ENCODE results near the gene ZNF670. TPM values are rescaled to one million over a fixed set of nuclear protein-coding genes. Genes with fewer than 3 reads are reported as not detected.
A peak's percentile ranks its signal among the peaks of the same experiment; 100 is the strongest.

The ZNF670 gene
- total RNA-seq, 6 donors from 2014 or later: 0.67 to 4.7 (median 2.3) TPM

DNA sequence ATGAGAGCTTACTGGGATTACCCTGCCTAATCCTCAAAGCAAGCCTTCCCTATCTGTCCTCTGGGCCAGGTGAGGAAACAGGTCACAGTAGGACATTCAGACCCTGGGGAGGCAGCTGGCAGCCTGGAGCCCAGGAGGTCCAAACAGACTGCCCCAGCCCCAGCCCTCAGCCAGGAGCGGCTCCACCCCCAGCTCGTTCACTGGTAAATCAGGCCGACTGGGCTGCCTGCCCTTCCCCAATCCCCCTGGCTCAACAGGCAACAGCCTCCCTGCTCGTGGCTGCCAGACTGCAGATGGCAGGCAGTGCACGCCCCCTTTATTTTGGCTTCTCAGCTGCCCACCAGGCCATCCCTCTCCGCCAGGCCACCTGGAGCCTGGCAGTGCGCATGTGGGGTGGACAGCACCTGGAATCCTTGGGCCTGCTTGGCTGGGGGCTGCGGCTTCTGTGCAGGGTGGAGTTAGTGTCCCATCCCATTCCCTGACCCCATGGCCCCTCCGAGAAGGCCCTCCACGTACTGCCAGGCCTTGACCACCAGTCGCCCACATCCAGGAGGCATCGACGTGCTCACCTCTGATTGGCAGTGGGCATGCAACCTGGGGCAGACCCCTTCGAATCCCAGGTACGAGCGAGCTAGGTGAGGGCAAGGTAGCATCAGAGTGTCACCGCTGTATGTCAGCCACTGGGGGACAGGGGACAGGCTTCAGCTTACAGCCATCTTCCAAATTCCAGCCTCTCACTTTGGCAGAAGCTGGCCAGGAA is 11.2 kb upstream of the ZNF670 start:
- TF ChIP-seq POLR2AphosphoS5 (IDR thresholded peaks at IDR 0.05) (no peak), POLR2A (IDR thresholded peaks at IDR 0.05) (no peak), EP300 (IDR thresholded peaks at IDR 0.05) (no peak)
- TF ChIP-seq, protein P1, sequence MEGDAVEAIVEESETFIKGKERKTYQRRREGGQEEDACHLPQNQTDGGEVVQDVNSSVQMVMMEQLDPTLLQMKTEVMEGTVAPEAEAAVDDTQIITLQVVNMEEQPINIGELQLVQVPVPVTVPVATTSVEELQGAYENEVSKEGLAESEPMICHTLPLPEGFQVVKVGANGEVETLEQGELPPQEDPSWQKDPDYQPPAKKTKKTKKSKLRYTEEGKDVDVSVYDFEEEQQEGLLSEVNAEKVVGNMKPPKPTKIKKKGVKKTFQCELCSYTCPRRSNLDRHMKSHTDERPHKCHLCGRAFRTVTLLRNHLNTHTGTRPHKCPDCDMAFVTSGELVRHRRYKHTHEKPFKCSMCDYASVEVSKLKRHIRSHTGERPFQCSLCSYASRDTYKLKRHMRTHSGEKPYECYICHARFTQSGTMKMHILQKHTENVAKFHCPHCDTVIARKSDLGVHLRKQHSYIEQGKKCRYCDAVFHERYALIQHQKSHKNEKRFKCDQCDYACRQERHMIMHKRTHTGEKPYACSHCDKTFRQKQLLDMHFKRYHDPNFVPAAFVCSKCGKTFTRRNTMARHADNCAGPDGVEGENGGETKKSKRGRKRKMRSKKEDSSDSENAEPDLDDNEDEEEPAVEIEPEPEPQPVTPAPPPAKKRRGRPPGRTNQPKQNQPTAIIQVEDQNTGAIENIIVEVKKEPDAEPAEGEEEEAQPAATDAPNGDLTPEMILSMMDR (IDR thresholded peaks at IDR 0.05): no peak
- WGBS, 2 donors: 48 to 78% methylated on average over 4 to 17 of the region's 17 CpGs

DNA sequence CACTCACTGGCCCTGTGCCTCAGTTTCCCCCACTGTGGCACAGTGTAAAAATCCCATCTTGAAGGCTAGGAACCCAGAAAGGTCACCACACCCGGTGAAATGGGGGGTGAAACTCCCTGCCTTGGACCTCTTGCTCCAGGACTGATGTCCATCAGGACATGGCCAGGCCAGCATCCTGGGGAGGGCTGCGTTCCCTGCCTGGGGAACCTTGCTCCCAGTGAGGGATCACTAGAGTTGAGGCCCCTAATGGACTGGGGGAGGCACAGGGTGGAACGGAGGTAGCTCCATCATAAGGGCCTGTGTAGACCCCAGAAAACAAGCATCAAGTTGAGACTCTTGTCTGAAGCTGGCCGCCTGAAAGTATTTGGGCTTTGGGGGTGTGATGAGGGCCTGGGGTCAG is 10.4 kb upstream of the ZNF670 start:
- DNase-seq (peak in 1 of 2 donors; percentile 17), ATAC-seq (ENCODE audit: low FRiP score in 2 of 2) (no peak)
- Histone ChIP-seq H3K4me3 (no peak overlapping the region), H3K27me3 (no peaks in the 10 kb centered on the region), H3K36me3 (no peaks in the 10 kb centered on the region), H3K27ac (no peak overlapping the region), H3K4me1 (no peaks in the 10 kb centered on the region), H3K9me3 (no peaks in the 10 kb centered on the region)
- TF ChIP-seq EP300 (IDR thresholded peaks at IDR 0.05) (no peak), POLR2AphosphoS5 (IDR thresholded peaks at IDR 0.05) (no peak), POLR2A (IDR thresholded peaks at IDR 0.05) (no peak)
- TF ChIP-seq, protein P1 (IDR thresholded peaks at IDR 0.05): no peak
- 82 to 87% methylated on average over 3 to 4 of the region's 4 CpGs for WGBS, 2 donors

More for the DNA sequence above, 11.2 kb upstream of the ZNF670 start:
- H3K27ac ChIP-seq: no peak overlapping the region
- no peaks in the 10 kb centered on the region for H3K4me1 ChIP-seq
- no peak overlapping the region for H3K4me3 ChIP-seq
- peaks cover 0 to 3% (median 0%) of the 10 kb centered on the region in 4 donors for H3K9me3 ChIP-seq
- no peaks in the 10 kb centered on the region for H3K27me3 ChIP-seq
- H3K36me3 ChIP-seq: no peaks in the 10 kb centered on the region
- ATAC-seq (ENCODE audit: low FRiP score in 2 of 2) (no peak), DNase-seq (peak in 1 of 2 donors; percentile 54)

- 67 to 87% methylated on average over 1 of the region's 1 CpG for WGBS, 2 donors
- Histone ChIP-seq H3K4me3 (no peak overlapping the region), H3K9me3 (no peaks in the 10 kb centered on the region), H3K27ac (no peak overlapping the region), H3K27me3 (no peaks in the 10 kb centered on the region), H3K4me1 (no peaks in the 10 kb centered on the region), H3K36me3 (no peaks in the 10 kb centered on the region)
- DNase-seq: no peak
- TF ChIP-seq POLR2A (IDR thresholded peaks at IDR 0.05) (no peak), EP300 (IDR thresholded peaks at IDR 0.05) (no peak), POLR2AphosphoS5 (IDR thresholded peaks at IDR 0.05) (no peak)
- TF ChIP-seq, protein P1 (IDR thresholded peaks at IDR 0.05): no peak
- no peak for ATAC-seq (ENCODE audit: low FRiP score in 2 of 2)
These were observed 8.6 kb upstream of the ZNF670 start for GRCh38 chr1:247087256-247087655.

DNA sequence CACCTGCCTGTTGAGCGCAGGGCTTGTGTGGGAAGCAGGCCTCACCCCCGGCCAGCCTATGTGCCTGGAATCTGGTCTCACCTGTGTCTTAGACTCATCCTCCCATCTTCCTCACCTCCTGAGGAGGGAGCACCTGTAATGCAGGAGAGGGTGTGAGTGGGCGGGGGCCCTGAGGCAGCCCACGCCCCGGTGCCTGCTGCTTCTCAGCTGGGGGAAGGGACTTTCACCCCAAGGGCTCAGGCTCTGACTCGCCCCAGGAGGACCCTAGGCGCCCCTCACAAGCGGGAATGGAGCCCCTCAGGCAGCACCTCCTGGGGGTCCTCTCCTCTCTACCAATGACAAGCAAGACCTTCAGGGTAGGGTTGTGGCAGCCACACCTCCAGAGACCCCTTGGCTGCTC is 6.7 kb upstream of the ZNF670 start:
- no peaks in the 10 kb centered on the region for H3K27me3 ChIP-seq
- no peak for ATAC-seq (ENCODE audit: low FRiP score in 2 of 2)
- TF ChIP-seq POLR2A (IDR thresholded peaks at IDR 0.05) (no peak), POLR2AphosphoS5 (IDR thresholded peaks at IDR 0.05) (no peak)
- TF ChIP-seq, protein P1 (IDR thresholded peaks at IDR 0.05): no peak
- no peaks in the 10 kb centered on the region for H3K9me3 ChIP-seq
- peak in 1 of 2 donors; percentile 28 for DNase-seq
- H3K4me3 ChIP-seq: no peak overlapping the region
- H3K27ac ChIP-seq: no peak overlapping the region
- 89% methylated on average over 8 of the region's 8 CpGs; no CpG with 5 or more reads in 1 of the 2 donors for WGBS, 2 donors
- H3K36me3 ChIP-seq: no peaks in the 10 kb centered on the region
- H3K4me1 ChIP-seq: no peaks in the 10 kb centered on the region

DNA sequence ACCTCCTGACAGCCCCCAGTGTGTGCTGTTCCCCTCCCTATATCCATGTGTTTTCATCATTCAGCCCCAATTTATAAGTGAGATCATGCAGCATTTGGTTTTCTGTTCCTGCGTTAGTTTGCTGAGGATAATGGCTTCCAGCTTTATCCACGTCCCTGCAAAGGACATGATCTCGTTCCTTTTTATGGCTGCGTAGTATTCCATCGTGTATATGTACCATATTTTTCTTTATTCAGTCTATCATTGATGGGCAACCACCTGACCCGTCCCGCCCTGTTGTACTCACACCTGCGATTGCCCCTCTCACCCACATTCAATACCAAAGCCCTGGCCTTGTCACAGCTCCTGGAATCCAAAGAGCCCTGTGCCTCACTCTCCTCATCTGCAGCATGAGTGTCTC is 6.2 kb upstream of the ZNF670 start:
- no peak overlapping the region for H3K27ac ChIP-seq
- WGBS, 2 donors: 96 to 98% methylated on average over 8 of the region's 8 CpGs
- no peaks in the 10 kb centered on the region for H3K4me1 ChIP-seq
- no peak for DNase-seq
- no peak overlapping the region for H3K4me3 ChIP-seq
- no peak for ATAC-seq (ENCODE audit: low FRiP score in 2 of 2)
- H3K27me3 ChIP-seq: no peaks in the 10 kb centered on the region
- H3K9me3 ChIP-seq: no peaks in the 10 kb centered on the region
- no peaks in the 10 kb centered on the region for H3K36me3 ChIP-seq
- TF ChIP-seq POLR2A (IDR thresholded peaks at IDR 0.05): no peak
- no peak for TF ChIP-seq EP300 (IDR thresholded peaks at IDR 0.05)
- no peak for TF ChIP-seq POLR2AphosphoS5 (IDR thresholded peaks at IDR 0.05)
- TF ChIP-seq, protein P1 (IDR thresholded peaks at IDR 0.05): no peak

Data from upper lobe of left lung (tissue), 6 donors.